Measurements from ENCODE around the gene TBC1D4.

TBC1D4 gene

GRCh38 chr13:75479102-75479740 is 2.7 kb downstream of the TBC1D4 start:
- DNase-seq: no peak
- no peaks in the 10 kb centered on the region for H3K27me3 ChIP-seq (ENCODE audit: control insufficient read depth in 1 of 2, insufficient read depth in 1 of 2, low read length in 2 of 2)
- no peaks in the 10 kb centered on the region for H3K9me3 ChIP-seq (ENCODE audit: control insufficient read depth, low read length)
- H2BK5ac ChIP-seq (ENCODE audit: low read depth, low read length, poor library complexity, severe bottlenecking): no peak overlapping the region
- H4K8ac ChIP-seq (ENCODE audit: low read length): no peak overlapping the region
- no peak overlapping the region for H2BK15ac ChIP-seq (ENCODE audit: low read depth, poor library complexity, severe bottlenecking)
- H2AFZ ChIP-seq (ENCODE audit: low read depth, low read length): no peak overlapping the region
- H2BK12ac ChIP-seq (ENCODE audit: low read length in 2 of 2): no peak overlapping the region
- H3K4me1 ChIP-seq (ENCODE audit: control insufficient read depth, insufficient read depth, low read depth, low read length): peaks cover 9% of the 10 kb centered on the region
- H3K36me3 ChIP-seq (ENCODE audit: control insufficient read depth in 1 of 2, insufficient read depth in 2 of 2, low read depth in 1 of 2, low read length in 2 of 2): no peaks in the 10 kb centered on the region
- no peak overlapping the region for H3K4ac ChIP-seq (ENCODE audit: low read depth in 1 of 2, low read length in 2 of 2)
- H3K23ac ChIP-seq (ENCODE audit: low read length in 2 of 2): no peak overlapping the region
- H3K14ac ChIP-seq (ENCODE audit: low read length in 2 of 2): no peak overlapping the region
- no peak overlapping the region for H3K4me2 ChIP-seq (ENCODE audit: low read length, poor library complexity, severe bottlenecking)
- H3K27ac ChIP-seq (ENCODE audit: low read length, poor library complexity, severe bottlenecking): no peak overlapping the region
- no peak overlapping the region for H2AK5ac ChIP-seq (ENCODE audit: low read length, severe bottlenecking)
- peak overlapping the region in 1 of 2 experiments; percentile 94 for H3K4me3 ChIP-seq (ENCODE audit: insufficient read depth in 1 of 2, low read depth in 1 of 2, low read length in 2 of 2)
- peak overlapping the region; percentile 94 for H3K9ac ChIP-seq (ENCODE audit: low read length)
- no peak overlapping the region for H2BK120ac ChIP-seq (ENCODE audit: low read depth, low read length)
- no peak overlapping the region for H3K18ac ChIP-seq (ENCODE audit: low read depth in 1 of 2, low read length in 2 of 2)
- peaks cover 12% of the 10 kb centered on the region for H3K79me1 ChIP-seq (replicated peaks; ENCODE audit: low read length, poor library complexity, severe bottlenecking)
- H4K91ac ChIP-seq (ENCODE audit: low read length): no peak overlapping the region
- 100% methylated on average over 1 of the region's 5 CpGs for WGBS

- no peak overlapping the region for H2AK5ac ChIP-seq (ENCODE audit: low read length, severe bottlenecking)
- H2AFZ ChIP-seq (ENCODE audit: low read depth, low read length): no peak overlapping the region
- no peak overlapping the region for H3K14ac ChIP-seq (ENCODE audit: low read length in 2 of 2)
- no peak for DNase-seq
- H4K91ac ChIP-seq (ENCODE audit: low read length): no peak overlapping the region
- no peak overlapping the region for H3K23ac ChIP-seq (ENCODE audit: low read length in 2 of 2)
- no peak overlapping the region for H2BK5ac ChIP-seq (ENCODE audit: low read depth, low read length, poor library complexity, severe bottlenecking)
- H3K9me3 ChIP-seq (ENCODE audit: control insufficient read depth, low read length): no peaks in the 10 kb centered on the region
- peak overlapping the region in 1 of 2 experiments; percentile 94 for H3K4me3 ChIP-seq (ENCODE audit: insufficient read depth in 1 of 2, low read depth in 1 of 2, low read length in 2 of 2)
- no peak overlapping the region for H3K18ac ChIP-seq (ENCODE audit: low read depth in 1 of 2, low read length in 2 of 2)
- no peak overlapping the region for H4K8ac ChIP-seq (ENCODE audit: low read length)
- no peak overlapping the region for H3K9ac ChIP-seq (ENCODE audit: low read length)
- H3K4me2 ChIP-seq (ENCODE audit: low read length, poor library complexity, severe bottlenecking): no peak overlapping the region
- H3K4ac ChIP-seq (ENCODE audit: low read depth in 1 of 2, low read length in 2 of 2): no peak overlapping the region
- H2BK12ac ChIP-seq (ENCODE audit: low read length in 2 of 2): no peak overlapping the region
- no peak overlapping the region for H3K27ac ChIP-seq (ENCODE audit: low read length, poor library complexity, severe bottlenecking)
- H2BK120ac ChIP-seq (ENCODE audit: low read depth, low read length): no peak overlapping the region
- peaks cover 9% of the 10 kb centered on the region for H3K4me1 ChIP-seq (ENCODE audit: control insufficient read depth, insufficient read depth, low read depth, low read length)
- no peaks in the 10 kb centered on the region for H3K27me3 ChIP-seq (ENCODE audit: control insufficient read depth in 1 of 2, insufficient read depth in 1 of 2, low read length in 2 of 2)
- WGBS: 97% methylated on average over 3 of the region's 4 CpGs
- H3K79me1 ChIP-seq (replicated peaks; ENCODE audit: low read length, poor library complexity, severe bottlenecking): peaks cover 12% of the 10 kb centered on the region
- H3K36me3 ChIP-seq (ENCODE audit: control insufficient read depth in 1 of 2, insufficient read depth in 2 of 2, low read depth in 1 of 2, low read length in 2 of 2): no peaks in the 10 kb centered on the region
- H2BK15ac ChIP-seq (ENCODE audit: low read depth, poor library complexity, severe bottlenecking): no peak overlapping the region
These were observed 3.3 kb downstream of the TBC1D4 start for GRCh38 chr13:75478659-75479058.

DNA sequence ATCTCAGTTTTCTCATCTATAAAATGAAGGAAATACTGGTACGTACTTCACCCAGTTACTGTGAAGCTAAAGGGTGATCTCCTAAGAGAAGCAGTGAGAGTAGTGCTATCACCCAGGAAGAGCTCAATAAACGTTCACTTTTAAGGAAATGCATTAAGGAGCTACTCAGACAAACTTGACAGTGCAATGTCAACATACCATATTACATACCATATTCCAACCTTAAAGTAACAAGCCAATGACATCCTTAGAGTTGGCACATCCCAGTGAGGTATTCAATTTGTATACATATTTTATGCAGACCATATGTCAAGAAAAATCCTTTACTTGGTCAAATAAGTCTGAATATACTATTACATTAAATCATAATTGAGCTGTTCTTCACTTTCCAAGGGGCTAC is 7.0 kb downstream of the TBC1D4 start:
- no peak overlapping the region for H3K18ac ChIP-seq (ENCODE audit: low read depth in 1 of 2, low read length in 2 of 2)
- no peak overlapping the region for H3K23ac ChIP-seq (ENCODE audit: low read length in 2 of 2)
- no peak overlapping the region for H2BK120ac ChIP-seq (ENCODE audit: low read depth, low read length)
- H2AK5ac ChIP-seq (ENCODE audit: low read length, severe bottlenecking): no peak overlapping the region
- H2BK12ac ChIP-seq (ENCODE audit: low read length in 2 of 2): no peak overlapping the region
- no peak overlapping the region for H3K4me2 ChIP-seq (ENCODE audit: low read length, poor library complexity, severe bottlenecking)
- no peak overlapping the region for H2BK15ac ChIP-seq (ENCODE audit: low read depth, poor library complexity, severe bottlenecking)
- H3K9me3 ChIP-seq (ENCODE audit: control insufficient read depth, low read length): no peaks in the 10 kb centered on the region
- H3K27me3 ChIP-seq (ENCODE audit: control insufficient read depth in 1 of 2, insufficient read depth in 1 of 2, low read length in 2 of 2): no peaks in the 10 kb centered on the region
- no peak overlapping the region for H3K4me3 ChIP-seq (ENCODE audit: insufficient read depth in 1 of 2, low read depth in 1 of 2, low read length in 2 of 2)
- H2BK5ac ChIP-seq (ENCODE audit: low read depth, low read length, poor library complexity, severe bottlenecking): no peak overlapping the region
- no peak overlapping the region for H3K14ac ChIP-seq (ENCODE audit: low read length in 2 of 2)
- H3K9ac ChIP-seq (ENCODE audit: low read length): no peak overlapping the region
- H3K79me1 ChIP-seq (replicated peaks; ENCODE audit: low read length, poor library complexity, severe bottlenecking): peaks cover 14% of the 10 kb centered on the region
- no peak overlapping the region for H3K4ac ChIP-seq (ENCODE audit: low read depth in 1 of 2, low read length in 2 of 2)
- no peaks in the 10 kb centered on the region for H3K36me3 ChIP-seq (ENCODE audit: control insufficient read depth in 1 of 2, insufficient read depth in 2 of 2, low read depth in 1 of 2, low read length in 2 of 2)
- no peaks in the 10 kb centered on the region for H3K4me1 ChIP-seq (ENCODE audit: control insufficient read depth, insufficient read depth, low read depth, low read length)
- H4K91ac ChIP-seq (ENCODE audit: low read length): no peak overlapping the region
- no peak overlapping the region for H3K27ac ChIP-seq (ENCODE audit: low read length, poor library complexity, severe bottlenecking)
- WGBS: 91% methylated on average over 2 of the region's 2 CpGs
- H4K8ac ChIP-seq (ENCODE audit: low read length): no peak overlapping the region
- DNase-seq: no peak
- no peak overlapping the region for H2AFZ ChIP-seq (ENCODE audit: low read depth, low read length)

DNA sequence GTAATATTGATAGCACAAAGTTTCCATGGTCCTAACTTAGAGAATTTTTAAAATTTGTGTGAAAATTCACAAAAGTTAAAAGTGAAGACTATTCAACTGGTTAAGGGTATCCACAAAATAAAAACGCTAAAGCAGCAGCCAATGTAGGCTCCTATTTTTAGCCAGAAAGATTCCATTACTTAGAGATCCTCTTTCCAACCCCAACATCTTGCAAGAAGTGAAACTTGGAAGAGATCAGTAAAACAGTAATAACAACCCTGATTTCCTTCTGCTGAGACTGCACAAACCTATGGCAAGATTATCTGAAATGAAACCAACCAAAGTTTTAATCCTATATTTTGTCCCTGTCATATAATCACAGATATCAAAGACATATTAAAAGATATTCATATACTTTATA is 8.5 kb downstream of the TBC1D4 start:
- no peak overlapping the region for H4K8ac ChIP-seq (ENCODE audit: low read length)
- no peak overlapping the region for H3K4ac ChIP-seq (ENCODE audit: low read depth in 1 of 2, low read length in 2 of 2)
- no peak overlapping the region for H2BK15ac ChIP-seq (ENCODE audit: low read depth, poor library complexity, severe bottlenecking)
- no peak overlapping the region for H3K23ac ChIP-seq (ENCODE audit: low read length in 2 of 2)
- H2AFZ ChIP-seq (ENCODE audit: low read depth, low read length): no peak overlapping the region
- no peak overlapping the region for H2BK12ac ChIP-seq (ENCODE audit: low read length in 2 of 2)
- no peak overlapping the region for H2AK5ac ChIP-seq (ENCODE audit: low read length, severe bottlenecking)
- H3K14ac ChIP-seq (ENCODE audit: low read length in 2 of 2): no peak overlapping the region
- no peak overlapping the region for H3K4me3 ChIP-seq (ENCODE audit: insufficient read depth in 1 of 2, low read depth in 1 of 2, low read length in 2 of 2)
- WGBS: 96% methylated on average over 1 of the region's 1 CpG
- H3K9ac ChIP-seq (ENCODE audit: low read length): no peak overlapping the region
- no peak overlapping the region for H4K91ac ChIP-seq (ENCODE audit: low read length)
- H2BK5ac ChIP-seq (ENCODE audit: low read depth, low read length, poor library complexity, severe bottlenecking): no peak overlapping the region
- no peak overlapping the region for H2BK120ac ChIP-seq (ENCODE audit: low read depth, low read length)
- peaks cover 12% of the 10 kb centered on the region for H3K79me1 ChIP-seq (replicated peaks; ENCODE audit: low read length, poor library complexity, severe bottlenecking)
- H3K18ac ChIP-seq (ENCODE audit: low read depth in 1 of 2, low read length in 2 of 2): no peak overlapping the region
- no peaks in the 10 kb centered on the region for H3K4me1 ChIP-seq (ENCODE audit: control insufficient read depth, insufficient read depth, low read depth, low read length)
- no peak for DNase-seq
- no peak overlapping the region for H3K4me2 ChIP-seq (ENCODE audit: low read length, poor library complexity, severe bottlenecking)
- no peak overlapping the region for H3K27ac ChIP-seq (ENCODE audit: low read length, poor library complexity, severe bottlenecking)
- H3K36me3 ChIP-seq (ENCODE audit: control insufficient read depth in 1 of 2, insufficient read depth in 2 of 2, low read depth in 1 of 2, low read length in 2 of 2): no peaks in the 10 kb centered on the region
- no peaks in the 10 kb centered on the region for H3K9me3 ChIP-seq (ENCODE audit: control insufficient read depth, low read length)
- no peaks in the 10 kb centered on the region for H3K27me3 ChIP-seq (ENCODE audit: control insufficient read depth in 1 of 2, insufficient read depth in 1 of 2, low read length in 2 of 2)
